SU-DHL-6 (cell line): ENCODE results near the gene UNC13C.

Source experiments
- H2AFZ ChIP-seq: fragments of 200-600 bp; sonication (generic); 2 replicates; pipeline ENCODE4 v1.6.1; 2014; ENCODE audit warnings: low read depth, mild to moderate bottlenecking, moderate library complexity, mixed read lengths, antibody characterized with exemption, low read length; ENCODE audit not compliant: severe bottlenecking
- H3F3A ChIP-seq: fragments of 200-600 bp; shearing (Covaris generic); 2 replicates; pipeline ENCODE4 v1.6.0; 2016; ENCODE audit warnings: antibody characterized with exemption, mild to moderate bottlenecking; ENCODE audit not compliant: insufficient read depth
- H3K27ac ChIP-seq: fragments of 200-600 bp; sonication (generic); 2 replicates; pipeline ENCODE4 v1.5.1; 2016; ENCODE audit warnings: low read depth, mild to moderate bottlenecking, low read length, moderate library complexity, mixed read lengths
- H3K27me3 ChIP-seq: fragments of 200-600 bp; sonication (generic), shearing (Covaris generic); 2 replicates; pipeline ENCODE4 v1.6.0; 2014; ENCODE audit warnings: mild to moderate bottlenecking, low read length
- H3K36me3 ChIP-seq: fragments of 200-600 bp; sonication (generic); 2 replicates; pipeline ENCODE4 v1.6.1; 2014; ENCODE audit warnings: mild to moderate bottlenecking, low read length, mixed read lengths
- H3K4me2 ChIP-seq: fragments of 300-600, 200-600 bp; shearing (Covaris generic), sonication (generic); 2 replicates; pipeline ENCODE4 v1.6.0; 2014; ENCODE audit warnings: low read length, low read depth, mild to moderate bottlenecking; ENCODE audit not compliant: poor library complexity, severe bottlenecking
- H3K4me3 ChIP-seq: fragments of 200-600 bp; sonication (generic); 2 replicates; pipeline ENCODE4 v1.5.1; 2014; ENCODE audit warnings: antibody characterized with exemption, low read length, mild to moderate bottlenecking, mixed read lengths; ENCODE audit not compliant: insufficient read depth, poor library complexity, severe bottlenecking
- H3K79me2 ChIP-seq: fragments of 200-600 bp; sonication (generic); 2 replicates; pipeline ENCODE4 v1.6.1; 2014; ENCODE audit warnings: mild to moderate bottlenecking, low read length, moderate library complexity; ENCODE audit not compliant: insufficient read depth
- H3K9ac ChIP-seq: fragments of 200-600 bp; sonication (generic); 2 replicates; pipeline ENCODE4 v1.7.0; 2014; ENCODE audit warnings: mild to moderate bottlenecking, low read length
- H3K9me2 ChIP-seq: fragments of 200-600 bp; sonication (generic); replicated peaks from 2 replicates; pipeline ENCODE4 v1.6.1; 2014; ENCODE audit warnings: low read length; ENCODE audit not compliant: insufficient read depth
- H3K9me3 ChIP-seq: fragments of 200-600 bp; sonication (generic); 2 replicates; pipeline ENCODE4 v1.6.1; 2014; ENCODE audit warnings: low read length, mixed read lengths; ENCODE audit not compliant: insufficient read depth
- H4K20me1 ChIP-seq: fragments of 200-600 bp; sonication (generic); 2 replicates; pipeline ENCODE4 v1.6.1; 2014; ENCODE audit warnings: low read depth, mild to moderate bottlenecking, antibody characterized with exemption, low read length, moderate library complexity, mixed read lengths
- CTCF ChIP-seq: fragments of 200-600 bp; sonication (generic); IDR thresholded peaks from one replicate; pipeline ENCODE4 v1.5.1; 2017; ENCODE audit warnings: antibody characterized with exemption, mild to moderate bottlenecking, low read length, moderate library complexity; ENCODE audit not compliant: insufficient read depth, poor library complexity, severe bottlenecking
- EZH2phosphoT487 ChIP-seq: fragments of 200-600 bp; sonication (generic), shearing (Covaris generic); conservative IDR thresholded peaks from 2 replicates; pipeline ENCODE4 v1.6.1; 2018; ENCODE audit warnings: mild to moderate bottlenecking, antibody characterized with exemption, low read length, moderate library complexity, mixed read lengths

The UNC13C gene

GRCh38 chr15:54605043-54605442 lies 626.8 kb downstream of the UNC13C start:
- H3K4me2 ChIP-seq: no peak overlapping the region
- no peak for TF ChIP-seq EZH2phosphoT487
- TF ChIP-seq CTCF: no peak
- no peaks in the 10 kb centered on the region for H4K20me1 ChIP-seq
- H3K9me3 ChIP-seq: no peaks in the 10 kb centered on the region
- H2AFZ ChIP-seq: no peak overlapping the region
- no peaks in the 10 kb centered on the region for H3K36me3 ChIP-seq
- H3K9ac ChIP-seq: no peak overlapping the region
- no peaks in the 10 kb centered on the region for H3F3A ChIP-seq
- H3K27me3 ChIP-seq: no peaks in the 10 kb centered on the region
- no peaks in the 10 kb centered on the region for H3K9me2 ChIP-seq
- no peaks in the 10 kb centered on the region for H3K79me2 ChIP-seq
- no peak overlapping the region for H3K27ac ChIP-seq
- H3K4me3 ChIP-seq: no peak overlapping the region

- H3K4me2 ChIP-seq: no peak overlapping the region
- no peaks in the 10 kb centered on the region for H3K27me3 ChIP-seq
- no peaks in the 10 kb centered on the region for H3K36me3 ChIP-seq
- H3K4me3 ChIP-seq: no peak overlapping the region
- no peaks in the 10 kb centered on the region for H3F3A ChIP-seq
- no peak overlapping the region for H3K27ac ChIP-seq
- H3K9me3 ChIP-seq: no peaks in the 10 kb centered on the region
- TF ChIP-seq CTCF (no peak), EZH2phosphoT487 (no peak)
- H4K20me1 ChIP-seq: no peaks in the 10 kb centered on the region
- H2AFZ ChIP-seq: no peak overlapping the region
- H3K79me2 ChIP-seq: no peaks in the 10 kb centered on the region
- no peaks in the 10 kb centered on the region for H3K9me2 ChIP-seq
- H3K9ac ChIP-seq: no peak overlapping the region
Measured at GRCh38 chr15:54605556-54605955, 627.3 kb downstream of the UNC13C start.

- Histone ChIP-seq H4K20me1 (no peaks in the 10 kb centered on the region), H3K27ac (no peak overlapping the region), H3K4me2 (no peak overlapping the region), H3K9me2 (no peaks in the 10 kb centered on the region), H3K4me3 (no peak overlapping the region), H3K9me3 (no peaks in the 10 kb centered on the region), H3K36me3 (no peaks in the 10 kb centered on the region), H2AFZ (no peak overlapping the region), H3K9ac (no peak overlapping the region), H3F3A (no peaks in the 10 kb centered on the region), H3K79me2 (no peaks in the 10 kb centered on the region), H3K27me3 (no peaks in the 10 kb centered on the region)
- TF ChIP-seq CTCF (no peak), EZH2phosphoT487 (no peak)
Measured at GRCh38 chr15:54608876-54609835, 630.9 kb downstream of the UNC13C start.
